ENCODE results near the gene PCDH7. TPM values are rescaled to one million over a fixed set of nuclear protein-coding genes. Genes with fewer than 3 reads are reported as not detected.
A peak's percentile ranks its signal among the peaks of the same experiment; 100 is the strongest.

Gene PCDH7
- total and polyA plus RNA-seq, 7 donors: 0.04 to 1.6 (median 0.55) TPM

DNA sequence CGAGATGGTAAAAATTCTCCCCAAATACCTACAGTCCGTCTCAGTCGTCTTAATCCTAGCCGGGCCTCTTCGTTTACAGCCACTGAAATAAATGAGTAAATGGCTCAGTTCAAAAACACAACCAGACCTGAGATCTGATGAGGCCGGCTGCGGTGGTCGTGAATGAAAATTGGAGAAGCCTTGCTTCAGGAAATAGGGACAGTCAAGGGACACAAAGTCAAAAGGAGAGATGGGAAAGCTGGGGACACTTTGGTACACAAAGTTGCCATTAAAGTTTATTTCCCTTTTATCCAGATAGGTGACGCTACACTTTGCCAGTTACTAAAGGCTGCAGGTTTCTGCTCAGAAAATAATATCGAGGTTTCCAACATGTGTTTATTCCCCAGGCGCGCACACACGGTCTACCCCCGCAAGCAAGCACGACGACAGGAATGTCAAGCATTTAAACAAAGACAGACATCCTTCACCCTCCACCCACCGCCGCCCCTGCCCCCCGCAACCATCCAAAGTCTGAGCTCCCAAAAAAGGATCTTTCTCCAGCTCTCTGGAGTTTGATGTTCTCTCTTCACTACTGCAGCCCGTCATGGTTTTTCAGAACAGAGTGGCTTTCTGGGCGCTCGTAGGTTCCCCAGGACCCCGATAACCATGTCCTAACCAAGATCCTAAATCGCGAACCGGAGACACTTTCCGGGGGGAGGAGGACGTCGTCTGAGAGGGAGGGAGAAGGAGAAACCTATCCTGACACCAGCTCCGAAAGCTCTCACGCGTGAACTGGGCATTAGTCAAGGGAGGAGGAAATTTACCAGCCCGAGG is 1.3 kb upstream of the PCDH7 start:
- 1 to 4% (median 2%) methylated on average over 33 of the region's 33 CpGs for WGBS, 3 donors
- intact Hi-C loops (cut with DNase I): no loop called here
- Histone ChIP-seq H3K9me3 (no peaks in the 10 kb centered on the region), H3K27ac (no peak overlapping the region), H3K4me3 (peak overlapping the region; percentile 60), H3K27me3 (ENCODE audit: insufficient read depth in 3 of 3, low read length in 2 of 3) (peaks cover 0 to 76% (median 14%) of the 10 kb centered on the region in 3 donors), H3K36me3 (ENCODE audit: insufficient read depth in 1 of 2, low read depth in 1 of 2) (no peaks in the 10 kb centered on the region), H3K4me1 (peaks cover 3% of the 10 kb centered on the region)
- TF ChIP-seq, protein P1, sequence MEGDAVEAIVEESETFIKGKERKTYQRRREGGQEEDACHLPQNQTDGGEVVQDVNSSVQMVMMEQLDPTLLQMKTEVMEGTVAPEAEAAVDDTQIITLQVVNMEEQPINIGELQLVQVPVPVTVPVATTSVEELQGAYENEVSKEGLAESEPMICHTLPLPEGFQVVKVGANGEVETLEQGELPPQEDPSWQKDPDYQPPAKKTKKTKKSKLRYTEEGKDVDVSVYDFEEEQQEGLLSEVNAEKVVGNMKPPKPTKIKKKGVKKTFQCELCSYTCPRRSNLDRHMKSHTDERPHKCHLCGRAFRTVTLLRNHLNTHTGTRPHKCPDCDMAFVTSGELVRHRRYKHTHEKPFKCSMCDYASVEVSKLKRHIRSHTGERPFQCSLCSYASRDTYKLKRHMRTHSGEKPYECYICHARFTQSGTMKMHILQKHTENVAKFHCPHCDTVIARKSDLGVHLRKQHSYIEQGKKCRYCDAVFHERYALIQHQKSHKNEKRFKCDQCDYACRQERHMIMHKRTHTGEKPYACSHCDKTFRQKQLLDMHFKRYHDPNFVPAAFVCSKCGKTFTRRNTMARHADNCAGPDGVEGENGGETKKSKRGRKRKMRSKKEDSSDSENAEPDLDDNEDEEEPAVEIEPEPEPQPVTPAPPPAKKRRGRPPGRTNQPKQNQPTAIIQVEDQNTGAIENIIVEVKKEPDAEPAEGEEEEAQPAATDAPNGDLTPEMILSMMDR (IDR thresholded peaks at IDR 0.05): no peak
- DNase-seq (no peak), ATAC-seq (no peak)

DNA sequence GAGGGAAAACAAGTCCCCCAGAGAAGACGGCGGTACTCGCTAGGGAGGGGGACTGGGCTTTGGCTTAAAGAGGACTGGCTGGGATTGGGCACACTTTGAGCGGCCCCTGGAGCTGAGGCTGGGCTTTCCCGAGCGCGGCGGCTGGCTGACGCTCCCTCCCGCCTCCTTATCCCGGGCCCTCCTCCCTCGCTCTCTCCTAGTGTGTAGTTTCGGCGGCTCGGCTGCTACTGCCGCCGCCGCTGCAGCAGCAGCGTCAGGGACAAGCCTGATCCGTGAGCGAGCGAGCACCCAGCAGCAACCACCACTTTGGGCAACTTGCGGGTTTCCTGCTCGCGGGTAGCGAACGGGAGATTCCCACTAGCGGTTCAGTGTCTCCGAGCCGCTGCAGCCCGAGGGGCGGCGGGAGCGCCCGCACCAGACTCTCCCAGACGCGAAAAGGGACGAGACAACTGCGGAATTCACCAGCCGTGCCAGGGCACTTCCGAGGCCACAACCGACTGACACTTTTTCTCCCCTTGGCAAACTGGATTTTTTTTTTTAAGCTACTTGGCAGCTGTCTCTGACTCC is 632 bp upstream of the PCDH7 start:
- 0% methylated on average over 28 to 42 of the region's 42 CpGs for WGBS, 3 donors
- no peaks in the 10 kb centered on the region for H3K36me3 ChIP-seq (ENCODE audit: insufficient read depth in 1 of 2, low read depth in 1 of 2)

DNA sequence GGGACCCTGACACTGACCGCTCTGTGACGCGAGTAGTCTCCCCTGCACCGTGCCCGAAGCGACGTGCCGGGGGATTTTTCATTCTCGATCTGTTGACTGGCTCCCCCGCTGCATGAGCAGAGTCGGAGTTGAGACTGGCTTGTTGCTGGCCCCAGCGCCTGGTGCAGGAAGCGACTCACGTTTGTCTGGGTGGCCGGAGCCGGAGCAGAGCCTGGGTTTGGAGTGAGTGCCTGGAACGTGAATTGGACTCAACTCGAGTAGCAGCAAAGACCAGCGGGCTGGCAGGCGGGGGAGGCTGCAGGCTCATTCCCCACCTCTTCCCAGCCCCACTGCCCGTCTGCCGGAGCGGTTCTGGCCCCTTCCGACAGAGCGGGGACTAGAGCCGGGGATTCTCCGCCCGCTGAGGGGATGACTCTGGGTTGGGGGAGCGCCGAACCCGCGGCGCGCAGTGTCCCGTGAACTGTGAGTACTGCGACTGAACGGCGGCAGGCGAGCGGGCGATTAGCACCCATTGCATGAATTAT is 554 bp downstream of the PCDH7 start:
- H3K9me3 ChIP-seq: no peaks in the 10 kb centered on the region
- TF ChIP-seq, protein P1 (IDR thresholded peaks at IDR 0.05): no peak
- no peak overlapping the region for H3K27ac ChIP-seq
- 0 to 1% (median 0%) methylated on average over 41 of the region's 41 CpGs for WGBS, 3 donors
- intact Hi-C loops (cut with DNase I): no loop called here
- ATAC-seq (peak in 2 of 4 donors; percentile 9 to 16), DNase-seq (peak; percentile 21 to 58)
- H3K36me3 ChIP-seq (ENCODE audit: insufficient read depth in 1 of 2, low read depth in 1 of 2): no peaks in the 10 kb centered on the region
- peaks cover 3% of the 10 kb centered on the region for H3K4me1 ChIP-seq
- peak overlapping the region; percentile 60 for H3K4me3 ChIP-seq
- H3K27me3 ChIP-seq (ENCODE audit: insufficient read depth in 3 of 3, low read length in 2 of 3): peaks cover 0 to 80% (median 15%) of the 10 kb centered on the region in 3 donors

More for the DNA sequence above, 632 bp upstream of the PCDH7 start:
- H3K4me3 ChIP-seq: peak overlapping the region; percentile 60
- H3K27me3 ChIP-seq (ENCODE audit: insufficient read depth in 3 of 3, low read length in 2 of 3): peaks cover 0 to 81% (median 15%) of the 10 kb centered on the region in 3 donors
- TF ChIP-seq, protein P1 (IDR thresholded peaks at IDR 0.05): no peak
- ATAC-seq (peak in 3 of 4 donors; percentile 44 to 59 (median 57)), DNase-seq (peak; percentile 13 to 57)
- intact Hi-C loops (cut with DNase I): no loop called here
- H3K27ac ChIP-seq: no peak overlapping the region
- peaks cover 3% of the 10 kb centered on the region for H3K4me1 ChIP-seq
- no peaks in the 10 kb centered on the region for H3K9me3 ChIP-seq

DNA sequence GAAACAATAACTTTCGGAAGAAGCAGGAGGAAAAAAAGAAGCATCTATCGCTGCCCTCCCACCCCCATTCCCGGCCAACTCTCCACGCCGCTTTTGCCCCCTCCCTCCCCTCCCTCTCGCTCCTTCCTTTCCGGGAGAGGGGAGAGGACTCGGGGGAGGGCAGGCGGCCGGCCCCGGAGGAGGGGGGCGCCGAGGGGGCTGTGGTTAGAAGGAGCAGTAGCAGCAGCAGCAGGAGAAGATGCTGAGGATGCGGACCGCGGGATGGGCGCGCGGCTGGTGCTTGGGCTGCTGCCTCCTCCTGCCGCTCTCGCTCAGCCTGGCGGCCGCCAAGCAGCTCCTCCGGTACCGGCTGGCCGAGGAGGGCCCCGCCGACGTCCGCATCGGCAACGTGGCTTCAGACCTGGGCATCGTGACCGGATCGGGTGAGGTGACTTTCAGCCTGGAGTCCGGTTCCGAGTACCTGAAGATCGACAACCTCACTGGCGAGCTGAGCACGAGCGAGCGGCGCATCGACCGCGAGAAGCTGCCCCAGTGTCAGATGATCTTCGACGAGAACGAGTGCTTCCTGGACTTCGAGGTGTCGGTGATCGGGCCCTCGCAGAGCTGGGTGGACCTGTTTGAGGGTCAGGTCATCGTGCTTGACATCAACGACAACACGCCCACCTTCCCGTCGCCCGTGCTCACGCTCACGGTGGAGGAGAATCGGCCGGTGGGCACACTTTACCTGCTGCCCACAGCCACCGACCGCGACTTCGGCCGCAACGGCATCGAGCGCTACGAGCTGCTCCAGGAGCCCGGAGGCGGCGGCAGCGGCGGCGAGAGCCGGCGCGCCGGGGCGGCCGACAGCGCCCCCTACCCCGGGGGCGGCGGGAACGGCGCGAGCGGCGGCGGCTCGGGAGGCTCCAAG is 1.3 kb downstream of the PCDH7 start:
- Histone ChIP-seq H3K4me1 (peaks cover 3% of the 10 kb centered on the region), H3K36me3 (ENCODE audit: insufficient read depth in 1 of 2, low read depth in 1 of 2) (no peaks in the 10 kb centered on the region), H3K4me3 (peak overlapping the region; percentile 60), H3K27me3 (ENCODE audit: insufficient read depth in 3 of 3, low read length in 2 of 3) (peaks cover 0 to 75% (median 15%) of the 10 kb centered on the region in 3 donors), H3K9me3 (no peaks in the 10 kb centered on the region), H3K27ac (no peak overlapping the region)
- DNase-seq (peak; percentile 35 to 60), ATAC-seq (peak in 3 of 4 donors; percentile 30 to 39 (median 36))
- intact Hi-C loops (cut with DNase I): no loop called here
- TF ChIP-seq, protein P1 (IDR thresholded peaks at IDR 0.05): peak; percentile 19
- 0% methylated on average over 57 to 95 of the region's 95 CpGs for WGBS, 3 donors

Measured in psoas muscle (tissue), 8 donors.